Endothelial cell of umbilical vein (primary cell): ENCODE measurements around the gene HDAC9. TPM values are rescaled to one million over a fixed set of nuclear protein-coding genes. Genes with fewer than 3 reads are reported as not detected.

ENCODE experiments used
- BruUV-seq: library from RNA; stranded (reverse); fragments of 400-500 nt; replicated peaks from 2 replicates; lab custom pipeline; 2021; lab: Mats Ljungman, UMichigan
- CTCF ChIA-PET: fragments of 300-600, 350-600 bp; sonication (Branson Sonifier 250); formaldehyde crosslinking; loops from one replicate; lab custom pipeline; 2021; ENCODE audit warnings: antibody characterized with exemption, inconsistent platforms; lab: Charles Lee
- POLR2A ChIA-PET: fragments of 300-600, 350-600 bp; sonication (Branson Sonifier 250); formaldehyde crosslinking; loops from one replicate; lab custom pipeline; 2021; ENCODE audit warnings: antibody characterized with exemption, inconsistent platforms; lab: Charles Lee
- DNase-seq: peaks from one replicate; pipeline ENCODE4 v3.0.0-alpha.2; 2011; ENCODE audit warnings: low read depth, low spot score
- FAIRE-seq: peaks from 2 replicates; lab custom pipeline; 2011; peaks lifted over from hg19 to GRCh38; lab: Jason Lieb, UNC
- H2AFZ ChIP-seq: 2 replicates; pipeline ENCODE4 v1.6.0; 2012; ENCODE audit warnings: low read depth, low read length, control low read depth, inconsistent platforms
- H3K27ac ChIP-seq: 2 replicates; pipeline ENCODE4 v1.5.1; 2011; ENCODE audit warnings: low read depth, mild to moderate bottlenecking, control low read depth, low read length, moderate library complexity; ENCODE audit not compliant: insufficient read depth
- H3K27me3 ChIP-seq, 2 experiments: 2 replicates each; pipeline versions ENCODE4 v1.6.0 to v1.6.1; 2011; ENCODE audit warnings: low read length in 2 of 2, mixed read lengths in 1 of 2; ENCODE audit not compliant: control insufficient read depth in 2 of 2, insufficient read depth in 2 of 2
- H3K36me3 ChIP-seq, 2 experiments: 2 replicates in 1 of 2; 3 replicates in 1 of 2; pipeline ENCODE4 v1.5.1; 2011; ENCODE audit warnings: low read length in 2 of 2, mild to moderate bottlenecking in 1 of 2, moderate library complexity in 1 of 2; ENCODE audit not compliant: control insufficient read depth in 2 of 2, insufficient read depth in 2 of 2; ENCODE audit errors: extremely low read depth in 1 of 2
- H3K4me1 ChIP-seq: 3 replicates; pipeline ENCODE4 v1.5.1; 2011; ENCODE audit warnings: mild to moderate bottlenecking, low read length; ENCODE audit not compliant: control insufficient read depth, insufficient read depth; ENCODE audit errors: extremely low read depth
- H3K4me2 ChIP-seq: 2 replicates; pipeline ENCODE4 v1.6.1; 2011; ENCODE audit warnings: low read length, control low read depth, mixed read lengths; ENCODE audit not compliant: insufficient read depth
- H3K4me3 ChIP-seq, 3 experiments: fragments of 200-600 bp in 1 of 3; sonication (generic), shearing (Covaris generic) in 1 of 3; replicated peaks in 1 of 3; 2 replicates each; pipeline ENCODE4 v1.5.1; 2011 to 2016; ENCODE audit warnings: control low read depth in 3 of 3, low read length in 3 of 3, mild to moderate bottlenecking in 2 of 3, inconsistent platforms in 1 of 3, low read depth in 1 of 3, moderate library complexity in 1 of 3; ENCODE audit not compliant: insufficient read depth in 1 of 3
- H3K79me2 ChIP-seq: 2 replicates; pipeline ENCODE4 v1.6.0; 2012; ENCODE audit warnings: low read length, inconsistent platforms; ENCODE audit not compliant: control insufficient read depth, insufficient read depth
- H3K9ac ChIP-seq: replicated peaks from 2 replicates; pipeline ENCODE3; 2011; ENCODE audit warnings: low read length, control low read depth; ENCODE audit not compliant: insufficient read depth; ENCODE audit errors: extremely low read depth
- H3K9me1 ChIP-seq: replicated peaks from 3 replicates; pipeline ENCODE4 v1.6.0; 2011; ENCODE audit warnings: mild to moderate bottlenecking, low read length; ENCODE audit not compliant: control insufficient read depth, insufficient read depth; ENCODE audit errors: extremely low read depth
- H3K9me3 ChIP-seq: replicated peaks from 2 replicates; pipeline ENCODE4 v1.5.1; 2012; ENCODE audit warnings: low read length, inconsistent platforms; ENCODE audit not compliant: control insufficient read depth, insufficient read depth
- H4K20me1 ChIP-seq: replicated peaks from 2 replicates; pipeline ENCODE3; 2011; ENCODE audit warnings: mild to moderate bottlenecking, low read length; ENCODE audit not compliant: control insufficient read depth, insufficient read depth; ENCODE audit errors: extremely low read depth
- CTCF ChIP-seq, 2 donors: IDR thresholded peaks; 1 replicate in 1 of 2; 2 replicates in 1 of 2; pipeline ENCODE4 v1.5.1; 2011; ENCODE audit warnings: low read length in 2 of 2, mild to moderate bottlenecking in 2 of 2, moderate library complexity in 2 of 2, control low read depth in 1 of 2, inconsistent platforms in 1 of 2, low read depth in 1 of 2; ENCODE audit not compliant: insufficient read depth in 1 of 2; ENCODE audit errors: extremely low read depth in 1 of 2
- EZH2 ChIP-seq: IDR thresholded peaks from 2 replicates; pipeline ENCODE4 v1.6.1; 2012; ENCODE audit warnings: borderline replicate concordance, low read depth, mild to moderate bottlenecking, moderate library complexity, low read length, inconsistent platforms; ENCODE audit not compliant: severe bottlenecking
- FOS ChIP-seq: IDR thresholded peaks from 2 replicates; pipeline ENCODE4 v1.6.1; 2011; ENCODE audit warnings: mild to moderate bottlenecking, low read length, moderate library complexity, borderline replicate concordance; ENCODE audit not compliant: insufficient read depth
- GATA2 ChIP-seq: IDR thresholded peaks from 2 replicates; pipeline ENCODE4 v1.7.0; 2011; ENCODE audit warnings: low read depth, mild to moderate bottlenecking, moderate library complexity, mixed read lengths, low read length; ENCODE audit not compliant: insufficient read length, insufficient read depth
- JUN ChIP-seq: IDR thresholded peaks from 2 replicates; pipeline ENCODE4 v1.6.1; 2011; ENCODE audit warnings: borderline replicate concordance, low read depth; ENCODE audit not compliant: insufficient read length, insufficient read depth
- MAX ChIP-seq: IDR thresholded peaks from 2 replicates; pipeline ENCODE4 v1.6.1; 2011; ENCODE audit not compliant: insufficient read depth, insufficient read length
- MYC ChIP-seq: IDR thresholded peaks from one replicate; pipeline ENCODE4 v1.6.1; 2011; ENCODE audit warnings: mild to moderate bottlenecking, low read depth, low read length
- POLR2A ChIP-seq: IDR thresholded peaks from 2 replicates; pipeline ENCODE4 v1.6.1; 2012; ENCODE audit warnings: low read depth, mild to moderate bottlenecking, control low read depth, low read length
- POLR2AphosphoS5 ChIP-seq: IDR thresholded peaks from 2 replicates; pipeline ENCODE4 v1.6.1; 2012; ENCODE audit warnings: low read depth, mild to moderate bottlenecking, control low read depth, low read length, moderate library complexity; ENCODE audit not compliant: insufficient read depth
- dilution Hi-C: fragments of 300-500 bp; cut with MboI; formaldehyde crosslinking; loops from one replicate; pipeline ENCODE4 v1.15.0; 2019; ENCODE audit warnings: low sequenced_read_pairs; ENCODE audit not compliant: extremely low pct_ligation_motif_present
- intact Hi-C: fragments of 100-400 bp; cut with micrococcal nuclease; formaldehyde crosslinking; loops from one replicate; pipeline ENCODE4 v1.10.0; 2022
- polyA plus RNA-seq, 4 experiments: library from polyadenylated mRNA; depleted of rRNA in 3 of 4; stranded (reverse) in 3 of 4; unstranded in 1 of 4; fragments of >200 nt; gene quantifications; 2 replicates each; pipeline versions ENCODE4 v1.2.1 to v1.2.3, GENCODE V29; 2011 to 2012; ENCODE audit warnings: missing spikeins in 1 of 4
- total RNA-seq: library from RNA; stranded (reverse); gene quantifications from 2 replicates; pipeline ENCODE4 v1.2.3, GENCODE V29; 2021

The HDAC9 gene
- total and polyA plus RNA-seq, 2 donors (not counting 3 experiments of a cell fraction or from before 2014, with no cell fraction given) = 1.8 to 11.6 TPM

GRCh38 chr7:18760046-18760445, 264.5 kb downstream of the HDAC9 start:
- no peak for FAIRE-seq
- Histone ChIP-seq H3K9me1 (no peaks in the 10 kb centered on the region), H3K27ac (no peak overlapping the region), H3K4me3 (no peak overlapping the region), H2AFZ (no peak overlapping the region), H3K27me3 (no peaks in the 10 kb centered on the region), H3K4me1 (no peaks in the 10 kb centered on the region), H3K9ac (no peak overlapping the region), H3K79me2 (no peaks in the 10 kb centered on the region), H3K36me3 (no peaks in the 10 kb centered on the region), H4K20me1 (no peaks in the 10 kb centered on the region), H3K4me2 (no peak overlapping the region), H3K9me3 (no peaks in the 10 kb centered on the region)
- POLR2A ChIA-PET = no interaction called here
- no peak for DNase-seq
- BruUV-seq = no TSS peak
- intact Hi-C loops (no loop called here), dilution Hi-C loops (no loop called here)
- no peak for TF ChIP-seq POLR2AphosphoS5
- TF ChIP-seq POLR2A = no peak
- no peak for TF ChIP-seq MYC
- no peak for TF ChIP-seq CTCF (IDR thresholded peaks at IDR 0.05; ENCODE audit: extremely low read depth in 1 of 2, insufficient read depth in 1 of 2, low read depth in 1 of 2, low read length in 2 of 2)
- TF ChIP-seq MAX = no peak
- no peak for TF ChIP-seq EZH2
- no peak for TF ChIP-seq GATA2
- TF ChIP-seq FOS = no peak
- no peak for TF ChIP-seq JUN
- CTCF ChIA-PET = no interaction called here
